WI38 (cell line): ENCODE measurements around the gene CYTH4.

Experiments used
- H3K4me3 ChIP-seq: 2 replicates; pipeline ENCODE4 v1.5.1; 2011; ENCODE audit warnings: low read depth, mild to moderate bottlenecking, control low read depth, low read length
- TF ChIP-seq, protein P1 (sequence below): IDR thresholded peaks from 2 replicates; pipeline ENCODE4 v1.5.1; 2012; ENCODE audit warnings: low read depth, mild to moderate bottlenecking, control low read depth, low read length

The CYTH4 gene

GRCh38 chr22:37308385-37309200 is 26.3 kb downstream of the CYTH4 start:
- no peak overlapping the region for H3K4me3 ChIP-seq
- TF ChIP-seq, protein P1, sequence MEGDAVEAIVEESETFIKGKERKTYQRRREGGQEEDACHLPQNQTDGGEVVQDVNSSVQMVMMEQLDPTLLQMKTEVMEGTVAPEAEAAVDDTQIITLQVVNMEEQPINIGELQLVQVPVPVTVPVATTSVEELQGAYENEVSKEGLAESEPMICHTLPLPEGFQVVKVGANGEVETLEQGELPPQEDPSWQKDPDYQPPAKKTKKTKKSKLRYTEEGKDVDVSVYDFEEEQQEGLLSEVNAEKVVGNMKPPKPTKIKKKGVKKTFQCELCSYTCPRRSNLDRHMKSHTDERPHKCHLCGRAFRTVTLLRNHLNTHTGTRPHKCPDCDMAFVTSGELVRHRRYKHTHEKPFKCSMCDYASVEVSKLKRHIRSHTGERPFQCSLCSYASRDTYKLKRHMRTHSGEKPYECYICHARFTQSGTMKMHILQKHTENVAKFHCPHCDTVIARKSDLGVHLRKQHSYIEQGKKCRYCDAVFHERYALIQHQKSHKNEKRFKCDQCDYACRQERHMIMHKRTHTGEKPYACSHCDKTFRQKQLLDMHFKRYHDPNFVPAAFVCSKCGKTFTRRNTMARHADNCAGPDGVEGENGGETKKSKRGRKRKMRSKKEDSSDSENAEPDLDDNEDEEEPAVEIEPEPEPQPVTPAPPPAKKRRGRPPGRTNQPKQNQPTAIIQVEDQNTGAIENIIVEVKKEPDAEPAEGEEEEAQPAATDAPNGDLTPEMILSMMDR, result no peak

GRCh38 chr22:37309211-37310074 is 27.1 kb downstream of the CYTH4 start:
- TF ChIP-seq, protein P1, result no peak

DNA sequence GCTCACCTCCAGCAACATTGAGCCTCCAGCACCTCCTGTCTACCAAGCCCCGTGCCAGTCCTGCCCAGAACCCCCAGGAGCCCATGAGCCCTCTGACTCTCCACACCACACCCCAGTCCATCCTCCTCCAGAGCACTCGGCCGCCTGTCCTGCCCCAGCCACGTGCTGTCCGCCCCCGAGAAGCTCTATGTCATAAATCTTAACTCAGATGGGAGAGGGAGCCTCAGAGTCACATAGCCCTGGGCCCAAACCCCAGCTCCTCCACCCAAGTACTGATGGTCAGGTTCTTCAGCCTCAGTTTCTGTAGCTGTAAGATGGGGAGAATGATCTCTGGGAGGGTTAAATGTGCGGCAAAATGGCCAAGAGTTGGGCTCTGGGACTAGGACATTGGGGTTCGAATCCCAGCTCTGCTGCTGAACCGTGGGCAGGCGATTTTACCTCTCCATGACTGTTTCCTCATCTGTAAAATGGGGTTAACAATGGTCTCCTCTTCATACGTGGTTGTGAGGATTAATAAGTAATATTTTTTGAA is 27.8 kb downstream of the CYTH4 start:
- TF ChIP-seq, protein P1, result no peak
- no peak overlapping the region for H3K4me3 ChIP-seq

More at GRCh38 chr22:37309211-37310074, 27.1 kb downstream of the CYTH4 start:
- no peak overlapping the region for H3K4me3 ChIP-seq

- no peak overlapping the region for H3K4me3 ChIP-seq
Observed at GRCh38 chr22:37310815-37311595, 28.7 kb downstream of the CYTH4 start.

GRCh38 chr22:37311761-37312312 is 29.5 kb downstream of the CYTH4 start:
- TF ChIP-seq, protein P1, result no peak
- H3K4me3 ChIP-seq, result no peak overlapping the region

More at GRCh38 chr22:37310815-37311595, 28.7 kb downstream of the CYTH4 start:
- TF ChIP-seq, protein P1, result no peak

DNA sequence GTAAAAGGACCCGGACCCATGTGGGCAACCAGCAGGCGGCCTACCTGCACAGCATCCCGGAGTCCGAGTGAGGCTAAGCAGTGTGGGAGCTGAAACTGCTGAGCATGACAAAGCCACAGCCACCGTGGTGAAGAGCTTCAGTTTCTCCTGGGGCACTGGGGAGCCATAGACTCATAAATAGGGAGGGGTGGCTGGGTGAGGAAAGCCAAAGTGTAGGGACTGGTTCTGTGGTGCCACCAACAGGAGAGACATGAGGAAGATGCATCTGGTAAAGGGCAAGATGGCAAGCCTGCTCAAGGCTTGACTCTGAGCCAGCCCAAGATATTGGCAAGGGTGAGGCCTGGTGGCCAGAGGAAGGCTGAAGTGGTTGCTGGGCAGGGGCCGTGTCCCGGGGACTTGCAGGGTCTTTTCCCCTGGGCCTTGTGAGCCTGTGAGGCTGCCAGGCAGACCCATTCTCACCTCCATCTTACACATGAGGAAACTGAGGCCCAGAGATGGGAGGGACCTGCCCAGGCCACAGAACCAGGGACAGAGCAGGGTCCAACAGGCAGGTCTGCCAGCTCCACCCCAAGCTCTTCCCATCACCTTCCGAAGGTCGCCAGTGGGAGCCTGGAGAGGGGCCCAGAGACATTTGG is 30.4 kb downstream of the CYTH4 start:
- no peak overlapping the region for H3K4me3 ChIP-seq
- TF ChIP-seq, protein P1, result no peak
